GM18499 (cell line): ENCODE results near the gene USF1.
"Not testable (repeated sequence)": the region's sequence is repeated elsewhere in the genome, so short reads cannot be mapped to it uniquely, and the experiment has no call there.

Experiments
- ATAC-seq: cut with Tn5 transposase; IDR thresholded peaks from one replicate; pipeline ENCODE4 v1.9.1; 2021; ENCODE audit warnings: moderate number of reproducible peaks; ENCODE audit not compliant: insufficient read depth, unreplicated experiment

The USF1 gene

DNA sequence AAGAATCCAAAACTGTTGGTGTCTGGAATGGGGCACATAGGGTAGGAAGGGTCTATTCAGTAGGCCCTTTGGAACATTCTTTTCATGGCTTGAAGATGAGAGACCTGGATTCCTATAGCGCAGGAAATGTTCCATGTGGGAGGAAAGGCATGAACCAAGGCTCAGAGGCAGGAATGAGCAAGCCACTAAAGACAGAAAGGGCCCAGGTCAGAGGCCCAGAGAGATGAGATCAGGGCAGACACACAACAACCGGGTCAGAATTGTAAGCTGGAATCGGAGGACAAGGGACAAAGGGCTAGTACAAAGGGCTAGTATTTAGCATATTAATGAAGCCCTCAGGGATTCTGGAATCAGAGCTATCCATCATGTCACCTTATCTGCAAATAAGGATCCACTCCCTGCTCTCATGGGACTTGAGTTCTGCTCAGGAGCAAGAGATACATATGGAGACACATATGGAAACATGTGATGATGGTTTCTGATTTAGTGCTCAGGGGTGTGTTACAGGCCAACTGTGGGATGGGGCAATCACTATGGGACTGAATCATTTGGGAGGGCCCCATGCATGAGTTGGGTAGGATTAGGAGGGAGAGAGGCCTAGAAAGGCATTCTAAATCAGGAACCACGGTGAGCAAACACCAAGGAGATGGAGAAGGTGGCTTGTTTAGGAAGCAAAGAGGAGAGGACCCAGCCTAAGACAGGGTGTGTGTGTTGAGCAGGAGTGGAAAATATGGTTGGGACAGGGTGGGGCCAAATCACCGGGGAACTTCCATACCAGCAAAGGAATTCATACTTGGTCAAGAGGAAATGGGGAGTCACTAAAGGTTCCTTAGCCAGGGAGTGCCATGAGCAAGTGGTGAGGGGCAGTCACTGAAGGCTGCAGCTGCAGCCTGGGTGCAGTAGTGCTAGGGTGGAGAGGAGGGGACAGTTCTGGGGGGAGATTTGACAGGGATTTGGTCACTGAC is 34.9 kb upstream of the USF1 start:
- no peak for ATAC-seq

DNA sequence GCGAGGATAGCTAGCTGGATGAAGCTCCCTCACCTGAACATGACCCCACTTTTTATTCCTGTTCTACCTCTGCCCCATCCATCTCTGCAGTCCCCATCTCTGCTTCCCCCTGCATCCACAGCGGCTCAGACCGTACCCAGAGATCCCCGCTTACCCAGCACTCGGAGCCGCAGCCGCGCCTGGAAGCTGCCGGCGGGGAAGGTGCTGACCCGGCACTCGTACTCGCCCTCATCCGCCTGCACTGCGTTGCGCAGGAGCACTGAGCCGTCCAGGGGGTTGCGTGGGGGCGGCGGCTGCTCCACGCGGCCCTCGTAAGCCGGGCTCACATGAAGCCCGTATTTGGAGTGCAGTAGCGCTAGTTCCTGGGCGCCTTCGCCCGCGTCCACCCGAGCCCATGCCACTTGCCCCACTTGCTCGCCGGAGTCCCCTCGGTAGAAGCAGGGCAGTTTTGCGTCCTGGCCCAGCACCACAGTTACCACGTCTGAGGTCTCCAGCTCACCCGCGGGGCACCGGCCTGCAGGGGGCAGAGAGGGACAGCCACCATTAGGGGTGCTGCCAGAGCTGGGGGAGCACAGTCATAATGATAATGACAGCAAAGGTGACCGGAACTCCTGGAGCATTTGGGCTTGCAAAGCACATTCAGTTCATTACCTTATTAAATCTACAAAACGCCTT is 33.8 kb upstream of the USF1 start:
- no peak for ATAC-seq

DNA sequence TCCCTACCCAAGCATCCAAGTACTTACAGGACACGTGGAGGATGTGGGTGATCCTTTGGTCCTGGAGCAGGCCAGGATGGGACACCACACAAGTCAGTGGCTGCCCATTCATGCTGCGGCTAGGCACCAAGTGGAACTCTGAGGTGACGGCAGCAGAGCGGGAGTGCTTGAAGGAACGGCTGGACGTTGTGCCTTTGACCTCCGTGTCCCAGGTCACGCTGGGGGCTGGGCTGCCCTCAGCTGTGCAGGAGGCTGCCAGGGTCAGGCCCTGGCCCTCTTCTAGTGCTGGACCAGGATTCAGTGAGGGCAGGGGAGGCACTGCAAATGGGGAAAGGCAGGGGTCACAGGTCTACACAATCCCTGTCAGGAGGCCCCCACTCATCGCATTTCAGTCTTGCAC is 31.6 kb upstream of the USF1 start:
- ATAC-seq, result no peak

DNA sequence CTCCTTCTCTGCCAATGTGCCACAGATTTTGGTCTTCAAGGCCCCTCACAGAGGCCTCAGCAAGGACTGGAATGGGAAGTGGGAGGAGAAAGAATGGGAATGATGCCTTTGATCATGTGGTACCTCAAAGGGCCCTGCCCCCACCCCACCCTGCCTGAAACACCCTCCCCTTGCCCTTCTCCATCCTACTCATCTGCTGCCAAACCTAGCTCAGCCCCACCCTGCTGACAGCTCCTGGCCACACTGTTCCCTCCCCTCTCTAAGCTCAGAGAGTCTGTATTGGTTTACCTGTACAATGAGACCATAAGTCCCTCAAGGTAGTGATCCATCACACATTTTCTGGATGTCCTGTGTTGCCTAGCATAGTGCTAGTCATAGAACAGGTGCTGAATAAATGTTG is 30.6 kb upstream of the USF1 start:
- no peak for ATAC-seq

DNA sequence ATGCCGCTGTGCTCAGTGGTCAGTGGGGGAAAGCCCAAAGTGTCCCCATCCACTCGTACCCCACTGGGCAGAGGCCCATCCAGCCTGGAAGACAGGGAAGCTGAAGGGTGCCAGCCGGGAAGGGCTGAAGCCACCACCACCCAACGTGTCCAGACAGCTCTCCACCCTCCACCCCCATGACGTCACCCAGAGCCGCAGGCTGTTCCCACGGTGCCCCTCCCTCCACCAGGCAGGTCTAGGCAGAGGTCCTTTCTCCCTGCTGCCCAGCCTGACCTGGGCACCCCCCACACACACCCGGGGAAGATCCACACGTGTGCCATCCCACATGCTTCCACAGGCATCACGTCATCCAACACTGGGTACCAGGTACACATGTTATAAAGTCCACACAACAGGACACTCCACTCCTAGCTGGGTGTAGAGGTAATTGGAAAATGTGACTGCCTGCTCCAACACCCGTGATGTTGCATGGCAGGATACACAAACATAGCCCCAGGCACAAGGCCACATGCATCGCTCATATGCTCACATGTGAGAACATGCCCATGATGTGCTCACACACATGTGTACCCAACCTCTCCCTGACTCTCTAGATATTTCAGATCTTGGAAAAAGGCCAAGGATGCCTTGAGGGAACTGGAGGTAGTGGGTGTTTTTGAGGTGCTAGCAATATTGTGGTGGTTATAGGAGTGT is 29.0 kb upstream of the USF1 start:
- no peak for ATAC-seq

GRCh38 chr1:161073474-161074121 is 27.8 kb upstream of the USF1 start:
- no peak for ATAC-seq

DNA sequence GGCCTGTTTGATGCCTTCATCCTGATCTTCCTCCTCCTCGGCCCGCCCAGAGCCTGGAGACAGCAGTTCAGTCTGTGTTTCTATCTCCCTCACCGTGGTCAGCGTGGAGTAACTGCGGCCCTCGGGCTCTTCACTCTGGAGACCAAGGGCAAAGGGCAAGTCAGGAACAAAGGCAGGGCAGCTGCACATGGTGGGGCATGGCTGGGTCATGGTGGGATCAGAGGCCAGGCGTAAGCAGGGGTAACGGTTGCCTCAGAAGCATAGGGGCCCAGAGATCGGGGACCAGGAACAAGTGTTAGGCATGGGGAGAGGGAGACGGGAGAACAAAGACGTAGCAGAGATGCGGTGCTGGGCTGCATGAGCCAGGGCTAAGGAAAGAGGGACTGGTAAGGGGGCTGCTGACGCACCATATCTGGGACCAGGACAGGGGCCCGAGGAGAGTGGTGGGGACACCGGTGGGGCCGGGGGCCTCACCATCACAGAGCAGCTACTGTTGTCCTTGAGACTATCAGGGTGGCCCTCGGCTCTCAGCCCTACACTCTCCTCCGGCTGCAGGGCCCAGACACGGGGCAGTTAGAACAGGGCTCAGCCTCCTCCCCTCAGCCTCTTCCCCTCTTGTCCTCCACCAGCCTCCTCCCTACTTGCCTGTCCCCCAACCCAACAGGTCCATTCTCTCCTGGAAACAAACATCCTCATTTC is 27.1 kb upstream of the USF1 start:
- ATAC-seq, result no peak

DNA sequence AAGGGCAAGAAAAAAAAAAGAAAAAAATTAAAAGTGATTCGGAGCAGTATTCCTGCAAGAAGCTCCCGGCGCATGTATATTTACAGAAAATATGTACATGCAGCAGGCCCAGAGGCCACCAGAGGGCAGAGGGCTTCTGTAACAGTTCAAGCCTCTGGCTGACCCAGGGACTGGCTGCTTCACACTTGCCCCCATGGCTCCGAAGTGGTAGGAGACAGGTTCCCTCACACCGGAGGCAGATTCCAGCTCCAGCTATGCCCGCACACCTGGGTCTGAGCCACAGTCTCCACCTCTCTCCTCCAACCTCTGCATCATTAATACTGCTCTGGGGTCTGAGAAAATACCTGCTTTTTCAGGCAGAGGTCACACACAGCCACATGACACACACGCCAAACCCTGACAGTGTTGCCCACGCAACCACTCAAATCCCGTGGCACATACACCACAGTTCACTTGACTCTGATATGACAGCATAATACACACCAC is 26.2 kb upstream of the USF1 start:
- no peak for ATAC-seq

GRCh38 chr1:161070761-161071160 is 25.0 kb upstream of the USF1 start:
- ATAC-seq, result no peak

DNA sequence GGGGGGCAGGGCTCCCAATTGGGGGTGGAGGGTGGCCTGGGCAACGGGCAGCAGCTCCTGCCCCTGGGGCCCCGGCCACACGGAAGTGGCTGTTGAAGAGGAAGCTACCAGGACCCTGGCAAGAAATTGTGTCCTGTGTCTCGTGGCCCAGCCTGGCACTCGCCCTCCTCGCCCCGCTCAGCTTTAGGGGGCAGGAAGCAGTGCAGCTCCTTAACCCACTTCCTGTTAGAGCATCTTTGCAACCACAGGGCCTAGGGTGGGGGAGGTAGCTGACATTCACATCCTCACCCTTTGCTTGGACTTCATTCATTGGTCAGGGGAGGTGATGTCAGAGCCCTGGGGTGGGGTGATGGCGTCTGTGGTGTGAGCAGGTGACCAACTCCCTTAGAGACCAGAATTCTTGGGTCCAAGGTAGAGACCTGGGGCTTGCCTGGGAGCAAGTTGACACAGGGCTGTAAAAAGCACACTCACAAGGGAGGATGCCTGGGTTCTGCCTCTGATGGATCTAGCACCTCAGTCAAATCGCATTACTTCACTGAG is 24.0 kb upstream of the USF1 start, which contains the start of gene ARHGAP30:
ARHGAP30 (minus strand) TSS at position 161 of the 540 bp plus-strand sequence. CDS start 267 bp downstream, outside the sequence.
- peak; percentile 62 for ATAC-seq

DNA sequence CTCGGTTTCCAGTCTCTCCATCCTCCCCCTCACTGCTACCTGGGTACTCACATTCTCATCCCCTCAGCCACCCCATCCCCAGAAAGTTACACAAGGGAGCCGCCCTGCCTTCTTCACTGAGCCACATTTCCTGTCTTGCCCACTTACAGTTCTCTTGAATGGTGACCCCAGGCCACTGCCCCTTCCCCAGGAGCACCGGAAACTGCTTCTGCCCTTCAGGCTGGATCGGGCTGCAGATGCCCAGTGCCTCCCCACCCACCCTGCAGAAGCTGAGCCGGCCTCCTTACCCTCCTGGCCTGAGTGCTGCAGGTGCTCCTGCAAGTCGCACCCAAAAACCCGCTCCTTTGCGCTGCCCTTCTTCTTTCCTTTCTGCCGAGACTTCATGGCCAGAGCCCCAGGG is 23.5 kb upstream of the USF1 start:
- no peak for ATAC-seq

- no peak for ATAC-seq
These were observed 22.8 kb upstream of the USF1 start for GRCh38 chr1:161068306-161069234.

DNA sequence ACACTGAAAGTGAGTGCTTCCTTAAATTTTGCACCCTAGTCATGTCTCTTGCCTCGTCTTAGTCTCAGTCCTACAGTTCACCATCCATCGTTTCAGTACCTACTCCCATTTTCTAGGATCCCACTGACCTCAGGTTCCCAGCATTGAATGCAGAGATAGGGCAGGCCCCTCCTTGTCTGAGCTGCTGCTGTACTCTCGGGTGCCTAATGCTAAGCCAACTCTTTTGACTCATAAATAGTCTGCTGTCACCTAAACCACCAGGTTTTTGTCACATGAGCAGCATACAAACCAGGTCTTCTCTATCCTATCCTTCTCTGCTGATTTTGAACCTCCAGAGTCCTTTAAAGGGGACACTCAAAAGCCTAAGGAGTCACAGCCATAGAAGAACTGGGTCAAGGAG is 20.9 kb upstream of the USF1 start:
- no peak for ATAC-seq

GRCh38 chr1:161065681-161066080 is 19.9 kb upstream of the USF1 start:
- ATAC-seq, result not testable (repeated sequence)

DNA sequence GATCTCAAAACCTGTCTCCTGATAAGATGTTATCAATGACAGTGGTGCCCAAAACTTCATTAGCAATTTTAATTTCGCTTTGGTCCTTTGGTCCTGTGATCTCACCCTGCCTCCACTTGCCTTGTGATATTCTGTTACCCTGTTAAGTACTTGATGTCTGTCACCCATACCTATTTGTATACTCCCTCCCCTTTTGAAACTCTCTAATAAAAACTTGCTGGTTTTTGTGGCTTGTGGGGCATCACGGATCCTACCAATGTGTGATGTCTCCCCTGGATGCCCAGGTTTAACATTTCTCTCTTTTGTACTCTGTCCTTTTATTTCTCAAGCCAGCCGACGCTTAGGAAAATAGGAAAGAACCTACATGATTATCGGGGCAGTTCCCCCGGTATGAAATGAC is 18.2 kb upstream of the USF1 start:
- not testable (repeated sequence) for ATAC-seq

DNA sequence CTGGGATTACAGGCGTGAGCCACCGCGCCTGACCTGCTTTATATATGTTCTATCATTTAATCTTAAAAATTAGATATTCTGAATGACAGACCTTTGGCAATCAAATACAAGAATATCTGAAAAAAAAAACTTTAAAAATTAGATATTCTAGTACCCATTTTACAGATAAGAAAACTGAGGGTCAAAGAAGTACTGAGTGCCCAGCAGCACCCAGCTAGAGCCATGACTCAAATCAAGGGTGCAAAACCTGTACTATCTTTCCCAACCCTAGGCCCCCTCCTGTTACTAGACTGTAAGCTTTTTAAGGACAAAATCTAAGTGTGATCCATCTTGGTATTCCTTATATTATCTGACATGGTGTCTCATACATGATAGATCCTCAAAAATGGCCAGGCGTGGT is 15.6 kb upstream of the USF1 start:
- no peak for ATAC-seq

- no peak for ATAC-seq
These were observed 13.5 kb upstream of the USF1 start for GRCh38 chr1:161059293-161059692.

GRCh38 chr1:161054805-161055204 is 9.0 kb upstream of the USF1 start:
- ATAC-seq, result no peak
